Memory B cell (primary cell): ENCODE data around the gene CSH1.
A peak's percentile ranks its signal among the peaks of the same experiment; 100 is the strongest.

ENCODE experiments used
- ATAC-seq: fragments of 150-1000 bp; cut with Tn5 transposase; 2 replicates; pipeline ENCODE4 v1.10.0; 2021; ENCODE audit warnings: low read depth, mild to moderate bottlenecking, moderate library complexity
- DNase-seq, 2 donors: peaks; one replicate each; pipeline ENCODE4 v3.0.0; 2022; ENCODE audit warnings: low spot score in 2 of 2
- H3K27ac Mint-ChIP-seq: one replicate; pipeline ENCODE4 v1.8.0; 2022; ENCODE audit warnings: mild to moderate bottlenecking, moderate library complexity, mixed read lengths
- H3K27me3 Mint-ChIP-seq: one replicate; pipeline ENCODE4 v1.8.0; 2022; ENCODE audit warnings: mixed read lengths
- H3K36me3 Mint-ChIP-seq: one replicate; pipeline ENCODE4 v1.8.0; 2022; ENCODE audit warnings: mild to moderate bottlenecking, mixed read lengths
- H3K4me1 Mint-ChIP-seq: one replicate; pipeline ENCODE4 v1.8.0; 2022; ENCODE audit warnings: mixed read lengths
- H3K4me3 Mint-ChIP-seq: one replicate; pipeline ENCODE4 v1.8.0; 2022; ENCODE audit warnings: mild to moderate bottlenecking, moderate library complexity, mixed read lengths
- H3K9me3 Mint-ChIP-seq: one replicate; pipeline ENCODE4 v1.8.0; 2022; ENCODE audit warnings: mixed read lengths

Gene CSH1

GRCh38 chr17:63847525-63848249 lies 48.7 kb downstream of the CSH1 start:
- Mint-ChIP-seq H3K4me3 (peak overlapping the region; percentile 40), H3K4me1 (peaks cover 13% of the 10 kb centered on the region), H3K27me3 (no peaks in the 10 kb centered on the region), H3K36me3 (no peaks in the 10 kb centered on the region), H3K9me3 (no peaks in the 10 kb centered on the region), H3K27ac (peak overlapping the region; percentile 84)
- ATAC-seq (no peak), DNase-seq (no peak)

- Mint-ChIP-seq H3K27me3 (no peaks in the 10 kb centered on the region), H3K27ac (no peak overlapping the region), H3K4me3 (no peak overlapping the region), H3K36me3 (no peaks in the 10 kb centered on the region), H3K9me3 (no peaks in the 10 kb centered on the region), H3K4me1 (peaks cover 21% of the 10 kb centered on the region)
- DNase-seq (no peak), ATAC-seq (no peak)
These were observed 50.9 kb downstream of the CSH1 start for GRCh38 chr17:63845509-63845908.
